DND-41 (cell line): ENCODE data around the gene FOXRED2.

Source experiments
- EZH2 ChIP-seq: IDR thresholded peaks from 3 replicates; pipeline ENCODE4 v1.6.1; 2012; ENCODE audit warnings: borderline replicate concordance, low read depth, mild to moderate bottlenecking, moderate library complexity, low read length, inconsistent platforms; ENCODE audit not compliant: severe bottlenecking
- TF ChIP-seq, protein P1 (sequence below): IDR thresholded peaks from 2 replicates; pipeline ENCODE4 v1.5.1; 2012; ENCODE audit warnings: borderline replicate concordance, low read length, moderate library complexity, mild to moderate bottlenecking; ENCODE audit not compliant: poor library complexity, severe bottlenecking; ENCODE audit errors: extremely low read depth

DNA sequence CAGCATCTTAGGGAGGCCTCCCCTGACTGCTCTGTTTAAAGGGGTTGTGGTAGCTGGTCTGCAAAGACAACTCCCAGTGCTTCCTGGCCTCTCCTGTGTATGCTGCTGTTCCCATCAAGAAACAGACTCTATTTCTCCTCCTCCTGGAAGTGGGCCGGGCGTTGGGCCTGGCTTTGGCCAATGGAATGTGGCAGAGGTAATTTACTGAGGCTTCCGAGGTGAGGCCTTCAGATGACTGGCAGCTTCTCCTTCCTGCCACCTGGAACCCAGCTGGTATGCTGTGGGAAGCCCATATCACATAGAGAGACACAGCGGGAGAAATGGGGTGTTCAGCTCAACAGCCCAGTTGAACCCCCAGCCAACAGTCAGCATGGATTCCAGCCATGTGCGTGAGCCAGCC lies 47.3 kb upstream of the FOXRED2 start:
- TF ChIP-seq, protein P1, sequence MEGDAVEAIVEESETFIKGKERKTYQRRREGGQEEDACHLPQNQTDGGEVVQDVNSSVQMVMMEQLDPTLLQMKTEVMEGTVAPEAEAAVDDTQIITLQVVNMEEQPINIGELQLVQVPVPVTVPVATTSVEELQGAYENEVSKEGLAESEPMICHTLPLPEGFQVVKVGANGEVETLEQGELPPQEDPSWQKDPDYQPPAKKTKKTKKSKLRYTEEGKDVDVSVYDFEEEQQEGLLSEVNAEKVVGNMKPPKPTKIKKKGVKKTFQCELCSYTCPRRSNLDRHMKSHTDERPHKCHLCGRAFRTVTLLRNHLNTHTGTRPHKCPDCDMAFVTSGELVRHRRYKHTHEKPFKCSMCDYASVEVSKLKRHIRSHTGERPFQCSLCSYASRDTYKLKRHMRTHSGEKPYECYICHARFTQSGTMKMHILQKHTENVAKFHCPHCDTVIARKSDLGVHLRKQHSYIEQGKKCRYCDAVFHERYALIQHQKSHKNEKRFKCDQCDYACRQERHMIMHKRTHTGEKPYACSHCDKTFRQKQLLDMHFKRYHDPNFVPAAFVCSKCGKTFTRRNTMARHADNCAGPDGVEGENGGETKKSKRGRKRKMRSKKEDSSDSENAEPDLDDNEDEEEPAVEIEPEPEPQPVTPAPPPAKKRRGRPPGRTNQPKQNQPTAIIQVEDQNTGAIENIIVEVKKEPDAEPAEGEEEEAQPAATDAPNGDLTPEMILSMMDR: no peak
- no peak for TF ChIP-seq EZH2
